ENCODE results near the gene DNAJB6.
"Not testable (repeated sequence)": the region's sequence is repeated elsewhere in the genome, so short reads cannot be mapped to it uniquely, and the experiment has no call there.

Gene DNAJB6

DNA sequence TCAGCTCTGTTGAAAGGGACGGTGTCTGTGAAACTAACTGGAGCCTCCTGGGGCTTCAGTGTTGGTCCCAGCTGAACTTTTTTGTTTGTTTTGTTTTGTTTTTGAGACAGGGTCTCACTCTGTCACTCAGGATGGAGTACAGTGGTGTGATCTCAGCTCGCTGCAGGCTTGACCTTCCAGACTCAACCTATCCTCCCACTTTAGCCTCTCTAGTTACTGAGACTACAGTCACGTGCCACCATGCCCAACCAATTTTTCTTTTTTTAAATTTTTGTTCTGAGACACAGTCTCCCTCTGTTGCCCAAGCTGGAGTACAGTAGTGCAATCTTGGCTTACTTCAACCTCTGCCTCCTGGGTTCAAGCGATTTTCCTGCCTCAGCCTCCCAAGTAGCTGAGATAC is 13.4 kb upstream of the DNAJB6 start:
- DNase-seq (ENCODE audit: low read depth): no peak

- no peak for DNase-seq (ENCODE audit: low read depth)
These were observed 7.4 kb upstream of the DNAJB6 start for GRCh38 chr7:157329447-157329846.

GRCh38 chr7:157330567-157330966 is 6.2 kb upstream of the DNAJB6 start:
- DNase-seq (ENCODE audit: low read depth): not testable (repeated sequence)

- not testable (repeated sequence) for DNase-seq (ENCODE audit: low read depth)
These were observed 5.8 kb upstream of the DNAJB6 start for GRCh38 chr7:157331049-157331448.

GRCh38 chr7:157335236-157335635 is 1.6 kb upstream of the DNAJB6 start:
- DNase-seq (ENCODE audit: low read depth): no peak

- DNase-seq (ENCODE audit: low read depth): no peak
These were observed 817 bp upstream of the DNAJB6 start for GRCh38 chr7:157335991-157336382.

DNA sequence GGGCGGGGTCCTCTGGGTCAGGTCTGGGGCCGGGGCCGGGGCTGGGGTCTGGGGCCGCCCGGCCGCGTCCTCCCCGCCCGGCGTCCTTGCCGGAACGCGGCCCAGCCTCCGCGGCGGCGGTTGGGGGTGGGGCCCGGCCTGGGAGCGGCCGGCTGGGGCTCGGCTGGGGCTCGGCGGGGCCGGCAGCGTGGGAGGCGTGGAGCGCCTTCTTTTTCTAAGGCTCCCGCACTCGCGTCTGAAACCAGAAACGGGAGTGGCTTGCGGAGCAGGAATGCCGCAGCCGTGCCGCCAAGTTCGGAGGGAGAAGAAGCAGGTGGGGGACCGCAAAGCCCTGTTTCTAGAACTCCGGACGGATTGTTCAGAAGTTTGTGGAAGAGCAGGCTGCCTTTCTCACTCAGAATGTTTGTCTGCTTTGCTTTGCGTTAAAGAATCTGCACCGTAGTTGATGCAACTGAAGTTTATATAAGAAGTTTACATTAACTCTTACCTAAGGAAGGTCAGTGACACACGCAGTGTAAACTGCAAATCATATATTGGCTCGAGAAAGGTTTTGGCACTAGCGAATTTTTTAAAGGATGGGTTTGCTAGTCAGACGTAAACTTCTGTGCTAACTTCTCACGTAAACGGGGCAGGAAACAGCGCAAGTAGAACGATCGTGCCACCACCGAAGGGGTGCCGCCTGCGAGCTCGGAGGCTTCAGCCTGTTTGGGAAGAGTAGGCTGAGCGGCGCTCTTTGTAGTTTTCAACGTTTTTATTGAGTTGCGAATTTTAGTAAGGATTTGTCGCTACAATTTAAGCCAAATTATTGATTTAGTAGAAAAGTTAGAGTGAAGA is 729 bp downstream of the DNAJB6 start:
- peak; percentile 30 for DNase-seq (ENCODE audit: low read depth)

DNA sequence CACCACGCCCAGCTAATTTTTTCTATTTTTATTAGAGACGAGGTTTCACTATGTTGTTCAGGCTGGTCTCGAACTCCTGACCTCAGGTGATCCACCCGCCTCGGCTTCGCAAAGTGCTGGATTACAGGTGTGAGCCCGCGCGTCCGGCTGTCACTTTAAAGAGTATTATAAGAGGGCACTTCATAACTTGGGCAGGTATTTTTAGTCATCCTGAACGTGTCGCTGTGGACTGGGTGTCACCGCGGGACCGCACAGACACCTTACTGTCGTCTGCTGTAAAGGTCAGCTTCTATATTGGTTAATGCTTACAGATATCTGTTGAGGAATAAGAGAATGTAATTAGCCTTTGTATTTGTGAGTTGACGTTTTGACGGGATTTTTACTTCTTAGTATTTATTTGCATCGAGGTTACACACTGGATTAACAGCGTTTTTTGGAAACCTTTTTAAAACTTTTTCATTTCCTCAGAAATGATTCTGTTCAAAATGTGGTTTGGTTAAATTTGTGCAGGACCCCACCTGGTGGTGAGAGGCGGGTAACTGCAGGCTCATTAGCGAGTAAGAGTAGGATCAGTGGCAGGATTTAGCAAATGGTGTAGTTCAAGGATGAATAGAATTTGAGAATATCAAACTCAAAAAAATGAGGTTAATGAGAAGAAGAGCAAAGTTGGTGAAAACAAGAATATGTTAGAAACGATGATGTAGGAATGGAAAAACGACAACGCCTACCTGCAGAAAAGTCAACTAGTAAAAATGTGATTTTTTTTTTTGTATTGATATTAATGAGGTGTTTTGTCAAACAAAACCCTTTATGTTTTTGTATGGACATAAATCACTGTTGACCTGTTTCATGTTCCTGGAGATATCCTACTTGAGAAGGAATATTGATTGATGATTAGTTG is 3.2 kb downstream of the DNAJB6 start:
- DNase-seq (ENCODE audit: low read depth): no peak

GRCh38 chr7:157347217-157347904 is 10.6 kb downstream of the DNAJB6 start:
- no peak for DNase-seq (ENCODE audit: low read depth)

DNA sequence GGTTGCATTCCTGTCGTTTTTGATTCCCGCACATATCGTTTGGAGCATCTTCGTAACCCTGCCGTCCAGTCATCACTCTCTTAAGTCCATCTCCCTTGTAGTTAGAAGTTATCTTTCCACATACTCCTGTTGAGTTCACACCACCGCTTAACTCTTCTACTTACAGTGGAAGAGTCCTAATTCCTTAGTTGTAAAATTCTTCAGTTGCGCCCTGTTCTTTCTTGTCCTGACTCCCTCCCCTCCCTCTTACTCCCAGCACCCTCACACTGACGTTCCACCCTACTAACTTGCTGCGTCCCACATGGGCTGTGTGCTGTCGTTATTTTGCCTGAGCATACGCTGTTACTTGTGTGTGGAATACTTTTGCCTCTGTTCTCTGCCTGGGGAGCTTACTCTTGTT is 11.7 kb downstream of the DNAJB6 start:
- DNase-seq (ENCODE audit: low read depth): no peak

DNA sequence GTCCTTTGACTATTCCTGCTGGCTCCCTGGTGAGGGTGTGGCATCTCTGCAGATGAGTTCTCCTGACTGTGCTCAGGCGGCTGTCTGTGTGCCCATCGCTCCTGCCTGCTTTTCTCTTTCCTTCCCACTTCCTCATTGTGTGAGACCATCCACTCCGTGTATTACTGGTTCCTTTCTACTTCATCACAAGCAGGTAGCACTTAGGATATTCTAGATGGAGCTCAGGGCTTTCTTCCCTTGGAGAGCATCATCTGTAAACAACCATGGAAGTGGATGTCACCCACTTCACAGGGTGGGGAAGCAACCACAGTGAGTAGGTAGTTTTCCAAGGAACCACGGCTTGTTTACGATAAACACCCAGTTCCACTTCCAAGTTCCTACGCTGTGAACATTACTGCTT is 15.7 kb downstream of the DNAJB6 start:
- no peak for DNase-seq (ENCODE audit: low read depth)

GRCh38 chr7:157355784-157356511 is 19.1 kb downstream of the DNAJB6 start:
- no peak for DNase-seq (ENCODE audit: low read depth)

DNA sequence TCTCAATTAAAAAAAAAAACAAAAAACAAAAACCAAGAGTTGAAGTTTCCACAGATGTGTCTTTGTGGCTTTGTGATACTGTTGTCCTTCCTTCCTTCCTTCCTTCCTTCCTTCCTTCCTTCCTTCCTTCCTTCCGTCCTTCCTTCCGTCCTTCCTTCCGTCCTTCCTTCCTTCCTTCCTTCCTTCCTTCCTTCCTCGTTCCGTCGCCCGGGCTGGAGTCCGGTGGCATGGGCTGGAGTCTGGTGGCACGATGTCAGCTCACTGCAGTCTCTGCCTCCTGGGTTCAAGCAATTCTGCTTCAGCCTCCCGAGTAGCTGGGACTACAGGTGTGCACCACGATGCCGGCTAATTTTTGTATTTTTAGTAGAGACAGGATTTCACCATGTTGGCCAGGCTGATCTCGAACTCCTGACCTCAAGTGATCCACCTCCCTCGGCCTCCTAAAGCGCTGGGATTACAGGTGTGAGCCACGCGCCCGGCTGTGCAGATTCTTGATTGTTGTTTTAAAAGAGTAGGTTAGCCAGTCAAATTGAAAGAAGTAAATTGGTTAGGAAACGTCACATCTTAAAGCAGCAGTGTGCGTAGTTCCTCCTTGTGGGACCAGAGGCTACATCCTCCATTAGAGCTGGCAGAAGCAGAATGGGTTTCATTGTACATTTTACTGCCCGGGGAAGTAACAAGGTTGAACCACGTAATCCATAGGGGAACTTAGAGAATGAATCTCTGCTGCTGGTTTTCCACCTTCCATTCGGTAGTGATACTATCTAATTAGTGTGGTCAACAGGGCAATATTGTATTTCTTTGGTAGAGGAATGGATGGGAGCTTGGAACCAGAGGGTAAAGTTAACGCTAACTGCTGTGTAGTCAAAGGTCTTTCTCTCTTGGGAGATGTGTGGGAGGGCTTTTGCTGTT is 20.6 kb downstream of the DNAJB6 start:
- no peak for DNase-seq (ENCODE audit: low read depth)

GRCh38 chr7:157358041-157358752 is 21.4 kb downstream of the DNAJB6 start:
- no peak for DNase-seq (ENCODE audit: low read depth)

DNA sequence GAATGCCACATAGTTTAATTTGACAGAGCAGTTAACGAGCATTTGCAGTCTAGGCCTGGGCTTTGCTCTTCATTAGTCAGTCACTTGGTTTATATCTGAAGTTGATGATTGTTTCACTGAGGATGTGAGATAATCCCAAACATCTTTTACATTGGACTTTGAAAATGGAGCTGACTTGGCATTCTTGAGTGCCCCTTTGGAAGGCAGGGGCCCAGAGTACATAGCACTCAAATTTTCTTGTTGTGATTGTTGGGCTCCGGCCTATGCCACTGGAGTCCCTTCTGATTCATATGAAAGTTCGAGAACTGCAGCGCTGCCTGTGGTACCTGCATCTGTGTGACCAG is 21.9 kb downstream of the DNAJB6 start:
- no peak for DNase-seq (ENCODE audit: low read depth)

DNA sequence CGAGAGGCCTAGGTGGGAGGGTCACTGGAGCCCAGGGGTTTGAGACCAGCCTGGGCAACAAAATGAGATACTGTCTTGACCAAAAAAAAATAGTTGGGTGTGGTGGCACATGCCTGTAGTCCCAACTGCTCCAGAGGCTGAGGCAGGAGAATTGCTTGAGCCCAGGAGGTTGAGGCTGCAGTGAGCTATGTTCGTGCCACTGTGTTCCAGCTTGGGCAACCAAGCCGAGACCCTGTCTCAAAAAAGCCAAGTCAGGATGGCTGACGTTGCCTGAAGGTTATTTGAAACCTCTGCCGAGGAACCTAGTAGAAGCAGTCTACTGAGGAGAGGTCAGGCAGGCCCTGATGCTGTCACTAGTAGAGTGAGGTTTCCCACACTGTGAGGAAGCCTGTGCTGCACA is 22.8 kb downstream of the DNAJB6 start:
- DNase-seq (ENCODE audit: low read depth): no peak

DNA sequence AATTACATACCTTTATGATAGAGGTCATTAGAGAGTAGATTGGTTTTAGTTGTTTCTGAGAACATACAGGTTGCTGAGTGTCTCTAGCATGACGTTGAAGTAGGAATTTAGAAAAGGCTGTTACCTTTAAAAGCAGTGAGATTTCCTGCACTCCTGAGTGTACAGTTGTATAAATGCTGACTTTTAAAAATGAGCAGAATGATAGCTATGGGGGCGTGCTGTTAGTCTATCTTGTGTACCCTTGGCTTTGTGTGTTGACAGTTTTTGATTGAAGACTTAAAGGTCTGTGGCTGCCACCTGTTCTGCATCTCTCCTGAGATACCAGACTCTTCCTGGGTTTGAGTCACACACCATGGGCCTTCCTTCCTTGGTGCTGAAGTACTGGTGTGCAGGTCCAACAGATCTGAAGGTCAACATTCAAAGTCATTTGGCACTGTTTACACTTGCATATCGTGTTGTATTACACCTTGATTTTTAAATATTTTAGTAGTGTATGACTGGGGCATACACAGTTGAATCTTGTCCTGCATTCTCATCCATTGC is 23.8 kb downstream of the DNAJB6 start:
- no peak for DNase-seq (ENCODE audit: low read depth)

- no peak for DNase-seq (ENCODE audit: low read depth)
These were observed 24.7 kb downstream of the DNAJB6 start for GRCh38 chr7:157361537-157361936.

GRCh38 chr7:157362729-157363128 is 25.9 kb downstream of the DNAJB6 start:
- no peak for DNase-seq (ENCODE audit: low read depth)

- DNase-seq (ENCODE audit: low read depth): no peak
These were observed 29.9 kb downstream of the DNAJB6 start for GRCh38 chr7:157366722-157367121.

Measured in stimulated activated CD8-positive, alpha-beta memory T cell treated with anti-CD3 and anti-CD28 coated beads, Interleukin-7, amount 100 ng/mL, for 24 hours (primary cell).